Stomach smooth muscle (tissue), 2 donors: ENCODE measurements around the gene PPP1R13B.

Experiments
- H3K27ac ChIP-seq: one replicate; pipeline ENCODE4 v1.7.0; 2013; ENCODE audit warnings: mild to moderate bottlenecking, low read length, inconsistent platforms
- H3K27me3 ChIP-seq, 2 donors: one replicate each; pipeline ENCODE4 v1.7.0; 2013; ENCODE audit warnings: low read length in 2 of 2; ENCODE audit not compliant: insufficient read depth in 2 of 2, control insufficient read depth in 1 of 2
- H3K36me3 ChIP-seq, 2 donors: one replicate each; pipeline ENCODE4 v1.7.0; 2013; ENCODE audit warnings: low read length in 2 of 2; ENCODE audit not compliant: control insufficient read depth in 2 of 2, insufficient read depth in 2 of 2
- H3K4me1 ChIP-seq: one replicate; pipeline ENCODE4 v1.7.0; 2013; ENCODE audit warnings: low read length; ENCODE audit not compliant: control insufficient read depth, insufficient read depth
- H3K4me3 ChIP-seq, 2 donors: one replicate each; pipeline ENCODE4 v1.7.0; 2013; ENCODE audit warnings: low read length in 2 of 2
- H3K9ac ChIP-seq, 2 donors: one replicate each; pipeline ENCODE4 v1.7.0; 2013; ENCODE audit warnings: low read length in 2 of 2, mild to moderate bottlenecking in 1 of 2
- H3K9me3 ChIP-seq, 2 donors: one replicate each; pipeline ENCODE4 v1.7.0; 2013; ENCODE audit warnings: low read length in 2 of 2; ENCODE audit not compliant: control insufficient read depth in 2 of 2
- donor health status: healthy.
- donor health status: Pancreatic carcinoma.

PPP1R13B gene

GRCh38 chr14:103740991-103741689 is 106.2 kb downstream of the PPP1R13B start:
- no peak overlapping the region for H3K9ac ChIP-seq
- peaks cover 22% of the 10 kb centered on the region for H3K4me1 ChIP-seq
- no peak overlapping the region for H3K4me3 ChIP-seq
- no peaks in the 10 kb centered on the region for H3K27me3 ChIP-seq
- H3K36me3 ChIP-seq, result peaks cover 12 to 38% of the 10 kb centered on the region in 2 donors
- H3K27ac ChIP-seq, result no peak overlapping the region
- H3K9me3 ChIP-seq, result no peaks in the 10 kb centered on the region

- H3K36me3 ChIP-seq, result peaks cover 12 to 33% of the 10 kb centered on the region in 2 donors
These were observed 107.4 kb downstream of the PPP1R13B start for GRCh38 chr14:103739793-103740501.

GRCh38 chr14:103739466-103739792 is 107.9 kb downstream of the PPP1R13B start:
- Histone ChIP-seq H3K27me3 (no peaks in the 10 kb centered on the region), H3K27ac (no peak overlapping the region), H3K36me3 (peaks cover 14 to 31% of the 10 kb centered on the region in 2 donors), H3K9me3 (no peaks in the 10 kb centered on the region), H3K4me1 (peaks cover 36% of the 10 kb centered on the region), H3K4me3 (no peak overlapping the region), H3K9ac (no peak overlapping the region)

More at GRCh38 chr14:103739793-103740501, 107.4 kb downstream of the PPP1R13B start:
- Histone ChIP-seq H3K9me3 (no peaks in the 10 kb centered on the region), H3K27ac (no peak overlapping the region), H3K9ac (no peak overlapping the region), H3K4me3 (no peak overlapping the region), H3K27me3 (no peaks in the 10 kb centered on the region), H3K4me1 (peaks cover 33% of the 10 kb centered on the region)

GRCh38 chr14:103738701-103739451 is 108.5 kb downstream of the PPP1R13B start:
- Histone ChIP-seq H3K27me3 (no peaks in the 10 kb centered on the region), H3K27ac (no peak overlapping the region), H3K4me3 (no peak overlapping the region), H3K9me3 (no peaks in the 10 kb centered on the region), H3K4me1 (peaks cover 37% of the 10 kb centered on the region), H3K9ac (no peak overlapping the region), H3K36me3 (peaks cover 18 to 32% of the 10 kb centered on the region in 2 donors)

GRCh38 chr14:103738166-103738565 is 109.2 kb downstream of the PPP1R13B start:
- H3K27ac ChIP-seq, result no peak overlapping the region

GRCh38 chr14:103737432-103738045 is 109.8 kb downstream of the PPP1R13B start:
- Histone ChIP-seq H3K4me1 (peaks cover 37% of the 10 kb centered on the region), H3K9me3 (no peaks in the 10 kb centered on the region), H3K27ac (peak overlapping the region; percentile 76), H3K4me3 (no peak overlapping the region), H3K27me3 (no peaks in the 10 kb centered on the region), H3K9ac (no peak overlapping the region), H3K36me3 (peaks cover 28 to 42% of the 10 kb centered on the region in 2 donors)

More at GRCh38 chr14:103738166-103738565, 109.2 kb downstream of the PPP1R13B start:
- Histone ChIP-seq H3K9ac (no peak overlapping the region), H3K4me1 (peaks cover 37% of the 10 kb centered on the region), H3K4me3 (no peak overlapping the region), H3K27me3 (no peaks in the 10 kb centered on the region), H3K9me3 (no peaks in the 10 kb centered on the region), H3K36me3 (peaks cover 24 to 36% of the 10 kb centered on the region in 2 donors)

- Histone ChIP-seq H3K4me3 (no peak overlapping the region), H3K9me3 (no peaks in the 10 kb centered on the region), H3K4me1 (peaks cover 37% of the 10 kb centered on the region), H3K36me3 (peaks cover 27 to 40% of the 10 kb centered on the region in 2 donors), H3K9ac (peak overlapping the region; percentile 1 to 47), H3K27me3 (no peaks in the 10 kb centered on the region), H3K27ac (peak overlapping the region; percentile 76)
These were observed 110.6 kb downstream of the PPP1R13B start for GRCh38 chr14:103736546-103737431.

- peaks cover 27 to 37% of the 10 kb centered on the region in 2 donors for H3K36me3 ChIP-seq
- peaks cover 37% of the 10 kb centered on the region for H3K4me1 ChIP-seq
- no peak overlapping the region for H3K4me3 ChIP-seq
- no peaks in the 10 kb centered on the region for H3K9me3 ChIP-seq
- peak overlapping the region in 1 of 2 donors; percentile 1 for H3K9ac ChIP-seq
- peak overlapping the region; percentile 76 for H3K27ac ChIP-seq
- no peaks in the 10 kb centered on the region for H3K27me3 ChIP-seq
These were observed 111.4 kb downstream of the PPP1R13B start for GRCh38 chr14:103735815-103736545.

- Histone ChIP-seq H3K27me3 (no peaks in the 10 kb centered on the region), H3K9ac (no peak overlapping the region), H3K4me3 (no peak overlapping the region), H3K4me1 (peaks cover 41% of the 10 kb centered on the region), H3K36me3 (peaks cover 27 to 32% of the 10 kb centered on the region in 2 donors), H3K9me3 (no peaks in the 10 kb centered on the region), H3K27ac (peak overlapping the region; percentile 76)
These were observed 111.9 kb downstream of the PPP1R13B start for GRCh38 chr14:103735439-103735814.
